GM21447 (cell line): ENCODE measurements around the gene FRYL.
"Not testable (repeated sequence)": the region's sequence is repeated elsewhere in the genome, so short reads cannot be mapped to it uniquely, and the experiment has no call there.

Source experiments
- ATAC-seq: cut with Tn5 transposase; IDR thresholded peaks from one replicate; pipeline ENCODE4 v1.9.1; 2021; ENCODE audit not compliant: unreplicated experiment

The FRYL gene

GRCh38 chr4:48786549-48786948 lies 6.5 kb upstream of the FRYL start:
- ATAC-seq: no peak

DNA sequence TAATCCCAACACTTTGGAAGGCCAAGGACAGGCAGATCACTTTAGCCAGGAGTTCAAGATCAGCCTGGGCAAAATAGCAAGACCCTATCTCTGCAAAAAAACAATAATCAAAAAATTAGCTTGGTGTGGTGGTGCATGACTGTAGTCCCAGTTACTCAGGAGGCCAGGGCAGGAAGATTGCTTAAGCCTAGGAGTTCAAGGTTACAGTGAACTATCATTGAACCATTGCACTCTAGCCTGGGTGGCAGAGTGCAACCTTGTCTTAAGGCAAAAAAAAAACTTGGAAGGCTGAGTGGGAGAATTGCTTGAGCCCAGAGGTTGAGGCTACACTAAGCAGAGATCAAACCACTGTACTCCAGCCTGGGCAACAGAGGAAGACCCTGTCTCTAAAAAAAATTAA lies 5.2 kb upstream of the FRYL start:
- ATAC-seq: no peak

- ATAC-seq: no peak
Measured at GRCh38 chr4:48781968-48782367, 1.9 kb upstream of the FRYL start.

GRCh38 chr4:48780865-48781214 lies 761 bp upstream of the FRYL start:
- no peak for ATAC-seq

- peak; percentile 28 for ATAC-seq
Measured at GRCh38 chr4:48779095-48779997, 733 bp downstream of the FRYL start.

- no peak for ATAC-seq
Measured at GRCh38 chr4:48778431-48779094, 1.5 kb downstream of the FRYL start.

- ATAC-seq: no peak
Measured at GRCh38 chr4:48777739-48778138, 2.3 kb downstream of the FRYL start.

DNA sequence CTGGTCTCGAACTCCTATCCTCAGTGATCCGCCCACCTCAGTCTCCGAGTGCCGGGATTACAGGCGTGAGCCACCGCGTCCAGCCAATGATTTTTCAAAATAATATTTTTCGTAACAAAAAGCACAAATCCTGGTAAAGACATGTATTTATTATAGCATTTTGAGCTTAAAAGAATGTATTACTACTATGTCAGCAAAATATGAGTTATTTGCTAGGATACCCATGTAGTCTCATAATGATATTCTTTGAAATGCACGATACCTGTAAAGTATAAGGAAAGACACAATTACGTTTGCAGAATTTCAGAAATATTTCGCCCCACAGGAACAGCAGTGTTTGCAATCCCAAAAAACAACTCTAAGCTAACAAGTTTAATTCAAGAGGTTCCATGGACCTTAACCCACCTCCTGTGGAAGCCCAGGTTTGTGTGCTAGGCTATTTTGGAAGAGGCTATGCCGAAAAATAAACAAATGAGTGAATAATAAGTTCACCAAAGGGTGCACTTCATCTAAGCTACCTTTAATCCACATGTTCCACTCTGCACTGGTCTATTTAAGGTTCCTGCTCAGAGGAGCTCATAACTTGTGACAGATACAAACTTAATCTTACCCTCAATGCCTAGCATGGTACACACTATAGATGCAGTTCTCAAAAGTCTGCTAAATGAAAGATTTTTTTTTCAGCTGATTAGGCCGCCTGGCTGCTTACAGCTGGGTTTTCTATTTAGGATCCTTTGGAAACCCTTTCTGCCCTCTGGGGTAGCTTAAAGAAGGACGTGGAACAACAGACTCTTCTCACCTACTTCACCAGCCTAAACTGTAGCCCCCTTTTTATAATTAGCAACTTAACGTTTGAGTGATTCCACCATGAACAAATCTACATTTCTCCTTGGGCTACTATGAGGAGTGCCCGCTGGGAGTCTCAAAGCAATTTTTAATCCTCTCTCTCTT lies 5.0 kb downstream of the FRYL start:
- no peak for ATAC-seq

DNA sequence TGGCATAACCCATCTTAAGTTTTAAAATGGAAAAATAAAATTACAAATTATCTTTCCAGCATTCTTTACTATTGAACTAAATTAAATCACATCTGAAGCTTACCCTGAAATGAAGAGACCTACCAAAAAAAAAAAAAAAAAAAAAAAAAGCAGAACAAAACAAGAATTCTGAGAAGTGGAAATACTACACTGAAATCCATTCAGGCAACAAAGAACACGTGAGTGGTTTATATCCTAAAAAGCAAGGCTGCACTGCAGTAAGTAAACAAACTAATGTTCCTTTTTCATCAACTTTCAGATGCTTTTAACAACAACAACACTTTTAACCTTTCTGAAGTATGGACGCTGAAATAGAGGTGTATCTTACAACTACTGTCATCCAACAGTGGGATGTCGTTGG lies 7.5 kb downstream of the FRYL start:
- ATAC-seq: no peak

GRCh38 chr4:48767055-48767929 lies 12.8 kb downstream of the FRYL start:
- ATAC-seq: no peak

- no peak for ATAC-seq
Measured at GRCh38 chr4:48766131-48766792, 13.8 kb downstream of the FRYL start.

GRCh38 chr4:48762408-48762807 lies 17.7 kb downstream of the FRYL start:
- no peak for ATAC-seq

DNA sequence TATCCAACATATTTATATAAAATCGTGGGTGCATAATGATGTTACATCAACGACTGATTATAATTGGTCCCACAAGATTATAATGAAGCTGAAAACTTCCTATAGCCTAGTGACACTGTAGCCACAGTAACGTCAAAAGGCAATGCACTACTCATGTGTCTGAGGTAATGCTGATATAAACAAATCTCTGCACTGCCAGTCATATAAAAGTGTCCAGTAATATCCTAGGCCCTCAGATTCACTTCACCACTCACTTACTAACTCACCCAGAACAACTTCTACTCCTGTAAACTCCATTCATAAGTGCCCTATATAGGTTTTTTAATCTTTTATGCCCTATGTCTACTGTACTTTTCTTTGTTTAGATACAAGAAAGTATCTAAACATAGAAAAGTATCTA lies 18.8 kb downstream of the FRYL start:
- no peak for ATAC-seq

DNA sequence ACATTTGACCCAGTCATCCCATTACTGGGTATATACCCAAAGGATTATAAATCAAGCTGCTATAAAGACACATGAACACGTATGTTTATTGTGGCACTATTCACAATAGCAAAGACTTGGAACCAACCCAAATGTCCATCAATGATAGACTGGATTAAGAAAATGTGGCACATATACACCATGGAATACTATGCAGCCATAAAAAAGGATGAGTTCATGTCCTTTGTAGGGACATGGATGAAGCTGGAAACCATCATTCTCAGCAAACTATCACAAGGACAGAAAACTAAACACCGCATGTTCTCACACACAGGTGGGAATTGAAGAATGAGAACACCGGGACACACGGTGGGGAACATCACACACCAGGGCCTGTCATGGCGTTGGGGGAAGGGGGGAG lies 21.4 kb downstream of the FRYL start:
- ATAC-seq: not testable (repeated sequence)

DNA sequence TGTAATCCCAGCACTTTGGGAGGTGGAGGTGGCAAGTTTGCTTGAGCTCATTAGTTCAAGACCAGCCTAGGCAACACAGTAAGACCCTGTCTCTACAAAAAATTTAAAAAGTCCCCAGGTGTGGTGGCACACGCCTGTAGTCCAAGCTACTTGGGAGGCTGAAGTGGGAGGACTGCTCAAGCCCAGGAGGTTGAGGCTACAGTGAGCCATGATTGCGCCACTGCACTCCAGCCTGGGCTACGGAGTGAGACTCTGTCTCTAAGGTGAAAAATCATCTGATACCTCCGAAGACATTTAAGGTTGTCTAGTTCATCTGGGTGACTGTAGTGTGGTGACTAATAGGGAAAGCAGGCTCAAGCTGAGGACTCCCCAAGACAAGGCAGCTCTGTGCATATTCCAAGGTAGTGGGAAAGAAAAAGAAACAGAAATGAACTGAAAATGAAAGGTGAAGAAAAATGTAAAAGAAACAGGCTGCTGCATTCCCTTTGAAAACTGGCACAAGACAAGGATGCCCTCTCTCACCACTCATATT lies 23.3 kb downstream of the FRYL start:
- no peak for ATAC-seq

DNA sequence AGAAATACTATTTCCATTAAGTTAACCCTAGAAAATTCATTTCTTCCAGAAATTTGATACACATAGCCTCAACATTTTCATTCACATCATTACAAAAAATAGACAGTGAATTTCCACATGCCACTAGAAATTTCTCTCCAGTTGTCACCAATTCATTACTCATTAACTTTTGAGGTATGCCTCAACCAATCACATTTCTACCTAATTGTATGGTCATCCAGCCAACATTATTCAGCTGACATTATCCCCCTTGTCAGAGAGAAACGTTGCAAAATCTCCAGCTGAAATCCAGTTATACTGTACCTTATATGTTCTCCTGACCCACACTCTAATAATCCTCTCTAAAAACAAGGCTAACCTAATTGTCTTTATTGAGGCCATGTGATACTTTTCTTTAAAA lies 24.8 kb downstream of the FRYL start:
- ATAC-seq: no peak

GRCh38 chr4:48753159-48753558 lies 26.9 kb downstream of the FRYL start:
- ATAC-seq: no peak

GRCh38 chr4:48752726-48753125 lies 27.4 kb downstream of the FRYL start:
- no peak for ATAC-seq

DNA sequence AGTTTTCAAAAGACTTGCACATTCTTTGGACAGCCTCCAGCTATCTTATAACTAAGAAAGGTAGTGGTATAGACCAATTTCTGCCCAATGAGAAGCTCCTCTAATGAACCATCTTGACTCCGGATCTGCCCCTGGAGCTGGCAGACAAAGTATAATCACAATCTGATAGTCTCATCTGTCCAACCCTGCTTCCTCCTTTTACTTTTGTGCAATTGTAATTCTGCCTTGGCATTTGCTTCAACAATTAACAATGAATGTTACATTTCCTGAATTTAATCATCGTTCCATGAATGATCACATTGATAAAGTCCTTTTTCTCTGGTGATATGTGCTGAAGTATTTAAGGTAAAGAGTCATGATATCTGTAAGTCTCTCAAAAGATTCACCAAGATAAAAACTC lies 27.8 kb downstream of the FRYL start:
- no peak for ATAC-seq
